Kidney glomerular epithelial cell (primary cell): ENCODE measurements around the gene ZBTB12.
A peak's percentile ranks its signal among the peaks of the same experiment; 100 is the strongest.
"Not testable (repeated sequence)": the region's sequence is repeated elsewhere in the genome, so short reads cannot be mapped to it uniquely, and the experiment has no call there.

Source experiments
- DNase-seq: peaks from one replicate; lab custom pipeline; 2025; lab: John Stamatoyannopoulos, UW

Gene ZBTB12

GRCh38 chr6:31901953-31902643 is at the start of gene ZBTB12:
TSS of gene ZBTB12 (minus strand) at chr6:31902086. CDS start at chr6:31901305, 781 bp downstream.
- DNase-seq, result peak; percentile 78

GRCh38 chr6:31949926-31950548 is 48.2 kb upstream of the ZBTB12 start:
- no peak for DNase-seq

- DNase-seq, result no peak
Observed at GRCh38 chr6:31948753-31949413, 47.0 kb upstream of the ZBTB12 start.

- DNase-seq, result no peak
Observed at GRCh38 chr6:31948306-31948705, 46.4 kb upstream of the ZBTB12 start.

- DNase-seq, result no peak
Observed at GRCh38 chr6:31947864-31948263, 46.0 kb upstream of the ZBTB12 start.

GRCh38 chr6:31947070-31947675 is 45.3 kb upstream of the ZBTB12 start:
- no peak for DNase-seq

- DNase-seq, result no peak
Observed at GRCh38 chr6:31946370-31946885, 44.5 kb upstream of the ZBTB12 start.

GRCh38 chr6:31945507-31946369 is 43.9 kb upstream of the ZBTB12 start, which contains the start of gene CFB:
TSS of gene CFB (plus strand) at chr6:31946095. CDS start at chr6:31946222, 127 bp downstream.
- peak; percentile 83 for DNase-seq

- DNase-seq, result no peak
Observed at GRCh38 chr6:31945154-31945506, 43.2 kb upstream of the ZBTB12 start.

GRCh38 chr6:31943742-31944141 is 41.9 kb upstream of the ZBTB12 start:
- DNase-seq, result no peak

- no peak for DNase-seq
Observed at GRCh38 chr6:31940256-31940664, 38.4 kb upstream of the ZBTB12 start.

- DNase-seq, result no peak
Observed at GRCh38 chr6:31935823-31936222, 33.9 kb upstream of the ZBTB12 start.

GRCh38 chr6:31935021-31935420 is 33.1 kb upstream of the ZBTB12 start:
- no peak for DNase-seq

- no peak for DNase-seq
Observed at GRCh38 chr6:31933537-31933936, 31.7 kb upstream of the ZBTB12 start.

GRCh38 chr6:31932137-31932536 is 30.3 kb upstream of the ZBTB12 start:
- DNase-seq, result not testable (repeated sequence)

GRCh38 chr6:31930962-31931361 is 29.1 kb upstream of the ZBTB12 start:
- DNase-seq, result no peak

- DNase-seq, result no peak
Observed at GRCh38 chr6:31928672-31928939, 26.7 kb upstream of the ZBTB12 start.

- no peak for DNase-seq
Observed at GRCh38 chr6:31927863-31928671, 26.2 kb upstream of the ZBTB12 start.

- no peak for DNase-seq
Observed at GRCh38 chr6:31927242-31927862, 25.5 kb upstream of the ZBTB12 start, which contains the start of gene C2. TSS of gene C2 (plus strand) at chr6:31927717. CDS start at chr6:31927753, 36 bp downstream.

- DNase-seq, result peak; percentile 20
Observed at GRCh38 chr6:31922942-31923341, 21.1 kb upstream of the ZBTB12 start.
